BLaER1 (cell line): ENCODE results near the gene TFDP2.
A peak's percentile ranks its signal among the peaks of the same experiment; 100 is the strongest.
"Not testable (repeated sequence)": the region's sequence is repeated elsewhere in the genome, so short reads cannot be mapped to it uniquely, and the experiment has no call there.

ENCODE experiments used
- H3K27ac ChIP-seq: shearing (Covaris generic); formaldehyde crosslinking; 2 replicates; pipeline ENCODE4 v1.8.1; 2022
- H3K27me3 ChIP-seq: shearing (Covaris generic); formaldehyde crosslinking; 2 replicates; pipeline ENCODE4 v1.8.1; 2022
- H3K36me3 ChIP-seq: shearing (Covaris generic); formaldehyde crosslinking; 2 replicates; pipeline ENCODE4 v1.8.1; 2022
- H3K4me1 ChIP-seq: shearing (Covaris generic); formaldehyde crosslinking; 2 replicates; pipeline ENCODE4 v1.8.1; 2022
- H3K4me2 ChIP-seq: shearing (Covaris generic); formaldehyde crosslinking; 2 replicates; pipeline ENCODE4 v1.8.1; 2022
- H3K4me3 ChIP-seq: shearing (Covaris generic); formaldehyde crosslinking; 2 replicates; pipeline ENCODE4 v1.8.1; 2022
- H3K9ac ChIP-seq: shearing (Covaris generic); formaldehyde crosslinking; 2 replicates; pipeline ENCODE4 v1.8.1; 2022
- H3K9me3 ChIP-seq: shearing (Covaris generic); formaldehyde crosslinking; 2 replicates; pipeline ENCODE4 v1.8.1; 2022
- H4K20me1 ChIP-seq: shearing (Covaris generic); formaldehyde crosslinking; 2 replicates; pipeline ENCODE4 v1.8.1; 2022
- Cebpa-rat ChIP-seq: shearing (Covaris generic); IDR thresholded peaks from 2 replicates; pipeline ENCODE4 v1.8.1; 2022

Gene TFDP2

GRCh38 chr3:142104763-142105162 lies 44.6 kb downstream of the TFDP2 start:
- Histone ChIP-seq H3K27me3 (no peaks in the 10 kb centered on the region), H3K27ac (no peak overlapping the region), H3K4me3 (no peak overlapping the region), H3K9me3 (no peaks in the 10 kb centered on the region), H3K36me3 (no peaks in the 10 kb centered on the region), H3K4me1 (peaks cover 6% of the 10 kb centered on the region; the same call in 1 of the 2 replicates), H3K9ac (no peak overlapping the region), H3K4me2 (no peak overlapping the region), H4K20me1 (no peaks in the 10 kb centered on the region)
- TF ChIP-seq Cebpa-rat = no peak

- no peak overlapping the region for H3K27ac ChIP-seq
- H3K4me2 ChIP-seq = no peak overlapping the region
- H3K36me3 ChIP-seq = no peaks in the 10 kb centered on the region
- H3K4me1 ChIP-seq = peaks cover 10% of the 10 kb centered on the region
- no peaks in the 10 kb centered on the region for H3K9me3 ChIP-seq
- no peaks in the 10 kb centered on the region for H4K20me1 ChIP-seq
- no peak overlapping the region for H3K4me3 ChIP-seq
- no peaks in the 10 kb centered on the region for H3K27me3 ChIP-seq
- H3K9ac ChIP-seq = no peak overlapping the region
- TF ChIP-seq Cebpa-rat = no peak
Measured at GRCh38 chr3:142098964-142099363, 50.4 kb downstream of the TFDP2 start.

- H3K9me3 ChIP-seq = no peaks in the 10 kb centered on the region
- H3K36me3 ChIP-seq = no peaks in the 10 kb centered on the region
- H3K4me2 ChIP-seq = no peak overlapping the region
- H3K4me1 ChIP-seq = peaks cover 10% of the 10 kb centered on the region
- no peak overlapping the region for H3K27ac ChIP-seq
- no peaks in the 10 kb centered on the region for H4K20me1 ChIP-seq
- TF ChIP-seq Cebpa-rat = no peak
- no peaks in the 10 kb centered on the region for H3K27me3 ChIP-seq
- H3K9ac ChIP-seq = no peak overlapping the region
- H3K4me3 ChIP-seq = no peak overlapping the region
Measured at GRCh38 chr3:142097099-142097843, 52.1 kb downstream of the TFDP2 start.

- H3K4me1 ChIP-seq = peaks cover 10% of the 10 kb centered on the region
- H3K9ac ChIP-seq = no peak overlapping the region
Measured at GRCh38 chr3:142095841-142096240, 53.5 kb downstream of the TFDP2 start.

GRCh38 chr3:142088925-142089324 lies 60.4 kb downstream of the TFDP2 start:
- not testable (repeated sequence) for H3K9ac ChIP-seq, H3K36me3 ChIP-seq, H3K4me1 ChIP-seq, H3K9me3 ChIP-seq, H3K27ac ChIP-seq, H3K27me3 ChIP-seq, H3K4me3 ChIP-seq, H3K4me2 ChIP-seq, H4K20me1 ChIP-seq

More at GRCh38 chr3:142095841-142096240, 53.5 kb downstream of the TFDP2 start:
- no peak overlapping the region for H3K27ac ChIP-seq
- no peak overlapping the region for H3K4me3 ChIP-seq
- no peaks in the 10 kb centered on the region for H4K20me1 ChIP-seq
- H3K4me2 ChIP-seq = peak overlapping the region; percentile 56
- H3K36me3 ChIP-seq = no peaks in the 10 kb centered on the region
- TF ChIP-seq Cebpa-rat = no peak
- no peaks in the 10 kb centered on the region for H3K9me3 ChIP-seq
- H3K27me3 ChIP-seq = no peaks in the 10 kb centered on the region

- Histone ChIP-seq H3K9ac (no peak overlapping the region), H3K27me3 (no peaks in the 10 kb centered on the region), H3K9me3 (0 out of 2 replicates have a peak, but pooled peaks cover under 1% of the 10 kb centered on the region), H3K4me2 (no peak overlapping the region), H3K36me3 (no peaks in the 10 kb centered on the region), H3K4me1 (no peaks in the 10 kb centered on the region), H3K4me3 (no peak overlapping the region), H3K27ac (no peak overlapping the region), H4K20me1 (no peaks in the 10 kb centered on the region)
- TF ChIP-seq Cebpa-rat = no peak
Measured at GRCh38 chr3:142088522-142088921, 60.8 kb downstream of the TFDP2 start.

- TF ChIP-seq Cebpa-rat = no peak
- H3K4me2 ChIP-seq = no peak overlapping the region
- H3K36me3 ChIP-seq = no peaks in the 10 kb centered on the region
- no peaks in the 10 kb centered on the region for H3K27me3 ChIP-seq
- no peak overlapping the region for H3K9ac ChIP-seq
- no peaks in the 10 kb centered on the region for H3K4me1 ChIP-seq
- no peak overlapping the region for H3K4me3 ChIP-seq
- H3K9me3 ChIP-seq = 0 out of 2 replicates have a peak, but pooled peaks cover 3% of the 10 kb centered on the region
- H4K20me1 ChIP-seq = no peaks in the 10 kb centered on the region
- H3K27ac ChIP-seq = no peak overlapping the region
Measured at GRCh38 chr3:142087676-142088075, 61.7 kb downstream of the TFDP2 start.

- TF ChIP-seq Cebpa-rat = no peak
- Histone ChIP-seq H3K36me3 (no peaks in the 10 kb centered on the region), H3K4me3 (no peak overlapping the region), H3K27ac (no peak overlapping the region), H4K20me1 (no peaks in the 10 kb centered on the region), H3K9ac (no peak overlapping the region), H3K9me3 (0 out of 2 replicates have a peak, but pooled peaks cover 3% of the 10 kb centered on the region), H3K4me1 (no peaks in the 10 kb centered on the region), H3K27me3 (no peaks in the 10 kb centered on the region), H3K4me2 (no peak overlapping the region)
Measured at GRCh38 chr3:142086581-142087090, 62.7 kb downstream of the TFDP2 start.

GRCh38 chr3:142081178-142081577 lies 68.2 kb downstream of the TFDP2 start:
- H3K27ac ChIP-seq = no peak overlapping the region
- TF ChIP-seq Cebpa-rat = no peak
- H3K4me2 ChIP-seq = no peak overlapping the region
- no peak overlapping the region for H3K4me3 ChIP-seq
- 0 out of 2 replicates have a peak, but pooled peaks cover 8% of the 10 kb centered on the region for H3K9me3 ChIP-seq
- no peaks in the 10 kb centered on the region for H3K27me3 ChIP-seq
- H3K4me1 ChIP-seq = no peaks in the 10 kb centered on the region
- H3K9ac ChIP-seq = no peak overlapping the region
- no peaks in the 10 kb centered on the region for H3K36me3 ChIP-seq
- no peaks in the 10 kb centered on the region for H4K20me1 ChIP-seq

GRCh38 chr3:142077859-142078500 lies 71.4 kb downstream of the TFDP2 start:
- Histone ChIP-seq H3K27me3 (no peaks in the 10 kb centered on the region), H3K9ac (no peak overlapping the region), H3K9me3 (0 out of 2 replicates have a peak, but pooled peaks cover 5% of the 10 kb centered on the region), H3K4me1 (no peaks in the 10 kb centered on the region), H3K4me2 (no peak overlapping the region), H3K36me3 (no peaks in the 10 kb centered on the region), H4K20me1 (no peaks in the 10 kb centered on the region), H3K27ac (no peak overlapping the region), H3K4me3 (no peak overlapping the region)
- TF ChIP-seq Cebpa-rat = no peak
